GM12892 (cell line): Measurements from ENCODE around the gene PTPRN2.

Experiments
- POLR2A ChIP-seq: IDR thresholded peaks from 2 replicates; pipeline ENCODE4 v1.6.1; 2011; ENCODE audit warnings: low read depth, low read length, control low read depth
- POLR2AphosphoS5 ChIP-seq: IDR thresholded peaks from 2 replicates; pipeline ENCODE4 v1.6.1; 2011; ENCODE audit warnings: low read depth, low read length, control low read depth
- TAF1 ChIP-seq: IDR thresholded peaks from 2 replicates; pipeline ENCODE4 v1.6.1; 2011; ENCODE audit warnings: low read depth, mild to moderate bottlenecking, control low read depth, low read length, borderline replicate concordance

DNA sequence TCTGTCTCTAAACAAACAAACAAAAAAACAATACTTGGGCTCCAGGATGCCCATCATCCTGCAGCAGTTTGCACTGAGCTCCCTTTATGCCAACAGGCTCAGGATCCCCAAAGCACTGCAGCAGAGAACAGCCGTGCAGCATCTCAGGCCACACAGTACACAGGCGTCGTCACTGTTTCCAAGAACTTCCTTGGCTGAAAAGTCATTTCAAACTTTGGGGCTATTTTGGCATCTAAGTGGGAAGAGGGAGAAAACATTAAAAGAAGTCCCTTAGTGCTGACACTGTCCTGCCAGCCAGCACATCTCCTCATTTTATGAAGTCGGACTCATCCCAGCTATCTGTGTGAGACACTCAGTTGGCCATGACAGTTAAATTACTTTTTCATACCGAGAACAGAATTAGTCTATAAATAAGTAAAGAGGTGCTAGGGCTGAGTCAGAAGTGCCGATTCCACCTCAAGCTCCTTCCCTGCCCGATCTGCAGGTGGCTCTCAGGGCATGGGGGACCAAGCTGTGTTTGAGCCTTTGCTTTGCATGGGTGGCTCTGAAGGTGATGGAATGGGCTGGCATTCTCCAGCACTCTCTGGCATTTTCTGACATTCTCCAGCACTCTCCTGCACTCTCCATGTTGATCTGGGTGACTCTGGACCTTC, 68.5 kb downstream of the PTPRN2 start:
- TF ChIP-seq POLR2AphosphoS5 = no peak
- no peak for TF ChIP-seq POLR2A
- TF ChIP-seq TAF1 = no peak
